Epithelial cell of esophagus (primary cell): ENCODE measurements around the gene USH2A.

Source experiments
- DNase-seq: peaks from one replicate; pipeline ENCODE4 v3.0.0; 2010; ENCODE audit warnings: low read depth
- H3K4me3 ChIP-seq: 2 replicates; pipeline ENCODE4 v1.5.1; 2011; ENCODE audit warnings: mild to moderate bottlenecking, low read length, control low read depth
- CTCF ChIP-seq: IDR thresholded peaks from 2 replicates; pipeline ENCODE4 v1.5.1; 2011; ENCODE audit warnings: low read depth, mild to moderate bottlenecking, low read length, control low read depth, inconsistent platforms; ENCODE audit not compliant: insufficient read depth; ENCODE audit errors: missing control alignments

The USH2A gene

GRCh38 chr1:215844266-215844665, 579.0 kb downstream of the USH2A start:
- no peak for DNase-seq
- TF ChIP-seq CTCF = no peak
- no peak overlapping the region for H3K4me3 ChIP-seq

- no peak overlapping the region for H3K4me3 ChIP-seq
- no peak for DNase-seq
- TF ChIP-seq CTCF = no peak
Observed at GRCh38 chr1:215842905-215843304, 580.3 kb downstream of the USH2A start.

GRCh38 chr1:215835951-215836350, 587.3 kb downstream of the USH2A start:
- peak; percentile 29 for DNase-seq
- no peak overlapping the region for H3K4me3 ChIP-seq
- TF ChIP-seq CTCF = no peak

GRCh38 chr1:215833941-215834729, 589.1 kb downstream of the USH2A start:
- no peak for DNase-seq
- no peak for TF ChIP-seq CTCF
- H3K4me3 ChIP-seq = no peak overlapping the region

GRCh38 chr1:215830226-215830810, 592.9 kb downstream of the USH2A start:
- no peak for DNase-seq
- no peak overlapping the region for H3K4me3 ChIP-seq
- TF ChIP-seq CTCF = no peak

GRCh38 chr1:215825056-215825455, 598.2 kb downstream of the USH2A start:
- no peak overlapping the region for H3K4me3 ChIP-seq
- no peak for DNase-seq
- no peak for TF ChIP-seq CTCF
